Ishikawa (cell line): Measurements from ENCODE around the gene CD68.

ENCODE experiments used
- CEBPB ChIP-seq: IDR thresholded peaks from 2 replicates; pipeline ENCODE4 v1.6.1; 2012
- CREB1 ChIP-seq: IDR thresholded peaks from 2 replicates; pipeline ENCODE4 v1.6.1; 2012; ENCODE audit warnings: low read depth
- EGR1 ChIP-seq: IDR thresholded peaks from 2 replicates; pipeline ENCODE4 v1.6.1; 2012
- EP300 ChIP-seq: IDR thresholded peaks from 2 replicates; pipeline ENCODE4 v1.6.1; 2012; ENCODE audit warnings: borderline replicate concordance
- FOXM1 ChIP-seq: IDR thresholded peaks from 2 replicates; pipeline ENCODE4 v1.6.1; 2012; ENCODE audit warnings: low read depth, borderline replicate concordance
- MAX ChIP-seq: IDR thresholded peaks from 2 replicates; pipeline ENCODE4 v1.6.1; 2012
- NFIC ChIP-seq: IDR thresholded peaks from 2 replicates; pipeline ENCODE4 v1.6.1; 2012
- RAD21 ChIP-seq: IDR thresholded peaks from 2 replicates; pipeline ENCODE4 v1.6.1; 2012; ENCODE audit warnings: low read depth
- REST ChIP-seq: IDR thresholded peaks from 2 replicates; pipeline ENCODE4 v1.6.1; 2012; ENCODE audit warnings: low read depth, mild to moderate bottlenecking
- TAF1 ChIP-seq: IDR thresholded peaks from 2 replicates; pipeline ENCODE4 v1.6.1; 2012; ENCODE audit warnings: low read depth, mild to moderate bottlenecking
- TCF12 ChIP-seq: IDR thresholded peaks from 2 replicates; pipeline ENCODE4 v1.6.1; 2012; ENCODE audit warnings: low read depth
- TEAD4 ChIP-seq: IDR thresholded peaks from 2 replicates; pipeline ENCODE4 v1.6.1; 2012
- USF1 ChIP-seq: IDR thresholded peaks from 2 replicates; pipeline ENCODE4 v1.6.1; 2012
- YY1 ChIP-seq: IDR thresholded peaks from 2 replicates; pipeline ENCODE4 v1.6.1; 2012; ENCODE audit warnings: low read depth
- ZBTB7A ChIP-seq: IDR thresholded peaks from 2 replicates; pipeline ENCODE4 v1.6.1; 2012; ENCODE audit warnings: low read depth

The CD68 gene

GRCh38 chr17:7557147-7557764 is 22.2 kb upstream of the CD68 start:
- no peak for TF ChIP-seq NFIC
- no peak for TF ChIP-seq YY1
- TF ChIP-seq CREB1, result no peak
- no peak for TF ChIP-seq USF1
- TF ChIP-seq RAD21, result no peak
- no peak for TF ChIP-seq EGR1
- no peak for TF ChIP-seq TAF1
- no peak for TF ChIP-seq CEBPB
- no peak for TF ChIP-seq MAX
- no peak for TF ChIP-seq FOXM1
- TF ChIP-seq EP300, result no peak
- TF ChIP-seq REST, result no peak
- TF ChIP-seq ZBTB7A, result no peak
- TF ChIP-seq TEAD4, result no peak
- no peak for TF ChIP-seq TCF12

- TF ChIP-seq REST, result no peak
- TF ChIP-seq NFIC, result no peak
- peak; percentile 28; the same call in 1 of the 2 replicates for TF ChIP-seq CEBPB
- TF ChIP-seq EP300, result no peak
- peak; percentile 49; the same call in 1 of the 2 replicates for TF ChIP-seq USF1
- peak; percentile 93 for TF ChIP-seq ZBTB7A
- TF ChIP-seq MAX, result peak; percentile 63; the same call in 1 of the 2 replicates
- TF ChIP-seq TEAD4, result 0 out of 2 replicates have a peak, but pooled peaks have one; percentile 15
- TF ChIP-seq YY1, result 0 out of 2 replicates have a peak, but pooled peaks have one; percentile 29
- 0 out of 2 replicates have a peak, but pooled peaks have one; percentile 6 for TF ChIP-seq TCF12
- TF ChIP-seq TAF1, result peak; percentile 56
Measured at GRCh38 chr17:7557775-7558543, 21.5 kb upstream of the CD68 start.

GRCh38 chr17:7558544-7559319 is 20.7 kb upstream of the CD68 start, which contains the start of gene TNFSF13:
Gene TNFSF13, plus strand, starts transcription at chr17:7558750. Its CDS starts 290 bp downstream, at chr17:7559040.
- TF ChIP-seq ZBTB7A, result peak; percentile 92; the same call in 1 of the 2 replicates
- no peak for TF ChIP-seq TEAD4
- peak; percentile 87 for TF ChIP-seq NFIC
- TF ChIP-seq TCF12, result 0 out of 2 replicates have a peak, but pooled peaks have one; percentile 6
- TF ChIP-seq CEBPB, result no peak

GRCh38 chr17:7559320-7560171 is 19.9 kb upstream of the CD68 start:
- TF ChIP-seq YY1 (no peak), CREB1 (no peak), NFIC (peak; percentile 29; the same call in 1 of the 2 replicates)
